ENCODE results near the gene RSPO4.

DNA sequence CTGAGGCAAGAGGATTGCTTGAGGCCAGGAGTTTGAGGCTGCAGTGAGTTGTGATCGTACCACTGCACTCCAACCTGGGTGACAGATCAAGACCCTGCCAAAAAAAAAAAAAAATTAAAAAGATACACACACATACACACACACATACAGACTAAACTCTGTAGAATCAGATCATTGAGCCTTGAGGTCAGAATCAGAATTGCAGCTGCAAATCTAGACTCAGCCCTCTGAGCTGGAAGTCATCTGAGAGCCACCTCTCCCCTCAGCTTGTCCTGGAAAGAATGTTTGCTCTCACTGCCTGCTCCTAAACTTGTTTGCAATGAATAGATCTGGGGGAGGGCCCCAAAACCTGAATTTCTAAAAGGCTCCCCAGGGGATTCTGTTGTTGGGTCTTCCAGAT lies 44.6 kb downstream of the RSPO4 start:
- TF ChIP-seq POLR2A (IDR thresholded peaks at IDR 0.05; ENCODE audit: low read length) (no peak), GATA1 (IDR thresholded peaks at IDR 0.05; ENCODE audit: low read depth, low read length) (no peak)
